ENCODE measurements around the gene PTCHD1.

PTCHD1 gene

DNA sequence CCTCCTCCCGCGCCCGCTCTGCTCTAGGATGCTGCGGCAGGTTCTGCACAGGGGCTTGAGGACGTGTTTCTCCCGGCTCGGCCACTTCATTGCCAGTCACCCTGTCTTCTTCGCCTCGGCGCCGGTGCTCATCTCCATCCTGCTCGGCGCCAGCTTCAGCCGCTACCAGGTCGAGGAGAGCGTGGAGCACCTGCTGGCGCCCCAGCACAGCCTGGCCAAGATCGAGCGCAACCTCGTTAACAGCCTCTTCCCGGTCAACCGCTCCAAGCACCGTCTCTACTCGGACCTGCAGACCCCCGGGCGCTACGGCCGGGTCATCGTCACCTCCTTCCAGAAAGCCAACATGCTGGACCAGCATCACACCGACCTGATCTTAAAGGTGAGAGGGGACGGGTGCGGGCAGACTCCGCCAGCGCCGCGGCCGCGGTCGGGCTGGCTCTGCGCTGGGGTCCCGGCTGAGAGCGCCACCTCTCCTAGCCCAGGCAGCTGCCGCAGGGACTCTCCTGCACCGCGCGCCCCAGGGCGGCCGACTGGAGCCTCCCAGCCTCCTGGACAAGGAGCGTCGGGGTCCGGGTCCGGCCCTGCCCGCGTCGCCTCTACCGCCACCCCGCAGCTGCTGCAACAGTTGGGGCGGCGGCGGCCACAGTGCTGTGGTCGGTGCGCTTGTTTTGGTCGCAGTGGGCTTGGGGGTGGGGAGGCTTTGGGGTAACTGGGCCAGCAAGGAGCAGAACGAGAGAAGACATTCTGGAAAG lies at the start of gene PTCHD1:
TSS of gene PTCHD1 (plus strand) at position 2 of the 752 bp plus-strand sequence. CDS start at position 29, 27 bp downstream.
- DNase-seq = no peak

DNA sequence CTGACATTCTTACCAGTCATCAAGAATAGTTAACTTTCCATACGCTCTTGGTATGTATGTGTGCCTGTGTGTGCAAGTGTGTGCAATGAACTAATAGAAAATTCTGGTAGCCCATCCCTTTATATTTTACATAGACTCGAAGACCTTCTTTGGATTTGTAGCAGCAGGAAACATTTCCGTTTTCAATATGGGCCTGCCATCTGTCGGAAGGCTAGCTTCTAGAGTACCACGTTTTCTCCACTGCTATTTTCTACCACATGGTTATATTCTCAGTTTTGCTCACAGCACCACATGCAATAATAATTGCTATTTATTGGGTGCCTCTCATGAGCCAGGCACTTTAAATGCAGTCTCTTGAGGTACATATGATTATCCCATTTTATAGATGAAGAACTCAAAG lies 47.9 kb upstream of the PTCHD1 start:
- DNase-seq = peak; percentile 15

GRCh38 chrX:23287191-23287725 lies 47.4 kb upstream of the PTCHD1 start:
- DNase-seq = no peak

DNA sequence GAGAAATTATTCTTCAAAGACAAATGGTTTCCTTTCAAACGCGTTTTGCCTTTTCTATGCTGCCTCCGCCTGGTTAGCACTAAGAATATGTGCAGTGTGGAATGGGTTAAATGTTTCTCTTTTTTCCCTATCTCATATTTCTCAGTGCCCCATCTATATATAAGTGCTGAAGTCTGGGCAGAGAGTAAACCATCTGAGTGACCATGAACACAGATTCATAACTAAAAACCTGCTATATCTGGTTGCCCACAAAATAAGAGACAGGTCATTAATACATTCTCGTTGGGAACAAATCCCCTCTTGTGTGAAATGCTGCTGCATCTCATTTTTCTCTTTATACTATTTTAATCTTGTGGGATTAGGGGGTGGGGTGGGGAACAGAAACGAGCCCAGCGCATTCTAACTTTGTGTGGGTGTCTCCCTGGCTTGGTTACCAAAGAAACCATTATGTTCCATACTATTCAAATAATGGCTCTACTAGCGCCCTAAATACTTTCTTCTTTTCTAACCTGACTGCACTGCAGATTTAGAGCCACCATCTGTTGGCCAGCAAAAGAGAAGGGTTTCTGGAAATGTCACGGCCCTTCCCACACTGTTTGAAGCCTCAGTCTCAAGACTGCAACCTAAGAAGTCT lies 42.2 kb upstream of the PTCHD1 start:
- peak; percentile 25 for DNase-seq

- DNase-seq = no peak
Observed at GRCh38 chrX:23292988-23293651, 41.5 kb upstream of the PTCHD1 start.

DNA sequence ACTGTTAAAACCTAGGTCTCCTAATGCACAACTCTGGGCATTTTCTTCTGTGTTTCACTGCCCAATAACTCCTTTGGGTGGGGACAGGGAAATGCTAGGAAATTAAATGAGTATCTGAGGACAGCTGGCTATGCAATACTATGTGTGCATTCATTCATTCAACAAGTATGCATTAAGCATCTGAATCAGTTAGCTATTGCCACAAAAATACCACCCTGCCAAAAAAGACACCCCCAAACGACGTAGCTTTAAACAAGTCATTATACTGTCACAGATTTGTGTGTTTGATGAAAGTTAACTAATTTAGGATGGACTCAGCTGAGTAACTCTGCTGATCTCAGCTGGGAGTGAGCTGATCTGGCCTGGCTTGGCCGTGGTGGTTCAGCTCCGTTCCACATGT lies 29.8 kb upstream of the PTCHD1 start:
- DNase-seq = no peak

DNA sequence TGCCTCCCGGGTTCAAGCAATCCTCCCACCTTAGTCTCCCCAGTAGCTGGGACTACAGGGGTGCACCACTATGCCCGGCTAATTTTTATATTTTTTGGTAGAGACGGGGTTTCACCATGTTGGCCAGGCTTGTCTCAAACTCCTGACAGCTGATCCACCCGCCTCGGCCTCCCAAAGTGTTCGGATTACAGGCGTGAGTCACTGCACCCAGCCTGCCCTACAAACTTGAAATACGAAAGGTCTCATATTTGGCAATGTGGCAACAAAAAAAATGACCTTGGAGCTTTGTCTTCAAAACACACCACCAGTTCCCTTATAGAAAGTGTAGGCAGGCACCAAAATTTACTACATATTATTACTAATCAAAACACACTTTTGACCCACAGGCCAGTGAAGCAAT lies 22.9 kb upstream of the PTCHD1 start:
- no peak for DNase-seq

- DNase-seq = no peak
Observed at GRCh38 chrX:23312136-23312535, 22.5 kb upstream of the PTCHD1 start.

DNA sequence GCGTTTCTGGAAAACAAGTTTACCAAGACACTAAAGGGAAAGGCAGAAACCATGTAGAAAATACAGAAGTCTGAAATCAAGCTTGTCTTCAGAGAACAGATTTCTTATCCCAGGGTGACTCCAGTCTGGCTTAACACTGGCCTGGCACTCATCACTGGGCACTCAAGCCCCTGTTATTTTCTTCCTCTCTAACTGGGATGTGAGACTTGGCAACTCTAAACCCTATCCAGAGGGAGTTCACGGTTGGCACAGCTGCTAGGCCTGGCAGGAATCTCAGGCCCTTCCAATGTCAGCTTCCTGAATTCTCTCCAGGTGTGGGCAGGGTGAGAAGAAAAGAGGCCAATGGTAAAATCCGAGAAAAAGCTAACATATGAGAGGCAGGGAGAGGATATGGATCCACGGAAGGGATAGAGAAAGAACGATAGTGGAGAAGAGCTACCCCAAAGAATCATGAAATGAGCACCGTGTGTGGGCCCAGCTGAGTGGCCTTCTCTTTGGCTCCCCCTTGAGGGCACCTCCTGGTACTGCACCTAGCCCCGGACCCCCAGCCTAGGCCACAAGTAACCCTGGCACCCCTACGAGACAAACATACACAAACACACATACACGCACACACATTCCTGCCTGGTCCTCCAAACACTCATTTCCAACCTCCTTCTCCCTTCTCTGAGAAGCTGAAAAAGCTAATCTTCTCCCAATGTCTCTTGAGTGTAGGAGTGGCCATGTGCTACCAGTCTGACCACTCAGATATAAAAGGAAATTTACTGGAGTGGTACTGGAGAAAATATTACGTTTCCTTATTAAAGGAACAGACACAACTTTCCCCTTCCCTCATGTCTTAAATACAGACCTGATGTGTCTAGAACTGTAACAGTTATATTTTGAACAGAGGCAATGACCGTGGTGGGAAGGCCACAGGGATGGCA lies 16.6 kb upstream of the PTCHD1 start:
- DNase-seq = no peak

GRCh38 chrX:23327104-23327503 lies 7.5 kb upstream of the PTCHD1 start:
- DNase-seq = no peak

DNA sequence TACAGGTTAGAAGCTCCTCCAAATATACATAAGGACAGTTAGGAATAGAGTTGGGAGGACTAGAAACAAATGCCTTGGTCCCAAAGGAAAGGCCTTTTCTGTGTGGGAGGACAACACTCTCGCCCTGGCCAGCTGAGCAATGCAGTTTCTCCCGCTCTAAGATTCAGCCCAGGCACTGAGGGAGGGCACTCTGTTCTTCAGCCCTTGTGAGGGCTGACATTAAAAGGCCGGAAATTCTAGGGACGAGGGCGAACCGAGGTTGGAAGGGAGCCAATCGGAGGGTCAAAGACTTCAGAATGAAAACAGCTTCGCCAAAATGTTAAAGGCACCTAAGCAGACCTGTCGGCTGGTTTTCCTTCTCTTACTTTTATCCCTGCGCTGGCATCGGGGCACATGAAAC lies 2.9 kb upstream of the PTCHD1 start:
- DNase-seq = no peak

GRCh38 chrX:23332101-23332887 lies 2.4 kb upstream of the PTCHD1 start:
- DNase-seq = no peak

GRCh38 chrX:23332888-23333821 lies 1.5 kb upstream of the PTCHD1 start:
- no peak for DNase-seq

DNA sequence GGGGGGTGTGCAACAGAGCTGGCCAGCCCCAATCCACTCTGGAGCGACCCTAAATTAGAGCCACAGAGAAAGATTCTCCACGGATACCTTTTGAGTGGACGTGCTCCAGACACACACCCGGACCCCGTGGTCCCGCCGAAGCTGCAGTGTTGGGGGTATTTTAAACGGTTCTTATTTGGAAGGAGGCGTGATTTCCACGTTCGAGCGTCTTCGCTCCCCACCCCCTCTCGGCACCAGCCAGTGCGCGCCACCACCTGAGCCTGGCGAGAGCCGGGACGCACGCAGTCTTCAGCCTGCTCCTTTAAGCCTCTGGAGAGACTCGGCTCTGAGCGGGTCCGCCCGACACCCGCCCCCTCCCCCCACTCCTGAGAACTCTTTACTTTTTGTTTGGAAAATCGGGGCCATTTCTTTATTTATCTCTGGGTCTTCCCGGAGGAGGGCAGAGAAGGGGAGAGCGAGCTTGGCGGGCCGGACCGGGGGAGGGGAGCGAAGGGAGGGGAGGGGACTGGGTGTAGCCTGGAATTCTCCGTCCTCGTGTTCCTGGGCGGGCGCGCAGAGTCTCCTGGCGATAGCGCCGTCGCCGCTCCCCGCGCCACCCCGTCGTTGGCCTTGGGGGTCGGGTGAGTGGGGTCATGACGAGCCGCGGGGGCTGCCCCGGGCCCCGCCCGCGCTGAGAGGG lies 668 bp upstream of the PTCHD1 start:
- no peak for DNase-seq

GRCh38 chrX:23334521-23334847 lies 165 bp upstream of the PTCHD1 start:
- no peak for DNase-seq

DNA sequence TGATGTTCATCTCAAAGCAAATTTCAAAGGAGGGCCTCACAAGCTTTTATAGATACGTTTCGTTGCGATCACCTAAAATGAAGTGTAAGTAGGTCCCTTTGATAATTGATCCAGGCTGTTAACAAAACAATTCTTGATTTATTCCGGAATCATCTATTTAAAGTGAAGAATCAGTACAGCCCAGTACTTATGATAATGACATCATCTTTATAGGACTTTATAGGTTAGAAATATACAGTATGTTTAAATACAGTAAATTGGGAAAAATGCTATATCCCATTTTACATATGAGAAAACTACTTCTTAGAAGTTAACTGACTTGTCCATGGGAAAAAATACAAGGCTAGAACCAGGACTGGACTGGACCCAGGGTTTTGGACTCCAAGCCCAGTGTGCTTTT lies 3.7 kb downstream of the PTCHD1 start:
- DNase-seq = no peak

- DNase-seq = no peak
Observed at GRCh38 chrX:23341452-23341851, 6.8 kb downstream of the PTCHD1 start.

DNA sequence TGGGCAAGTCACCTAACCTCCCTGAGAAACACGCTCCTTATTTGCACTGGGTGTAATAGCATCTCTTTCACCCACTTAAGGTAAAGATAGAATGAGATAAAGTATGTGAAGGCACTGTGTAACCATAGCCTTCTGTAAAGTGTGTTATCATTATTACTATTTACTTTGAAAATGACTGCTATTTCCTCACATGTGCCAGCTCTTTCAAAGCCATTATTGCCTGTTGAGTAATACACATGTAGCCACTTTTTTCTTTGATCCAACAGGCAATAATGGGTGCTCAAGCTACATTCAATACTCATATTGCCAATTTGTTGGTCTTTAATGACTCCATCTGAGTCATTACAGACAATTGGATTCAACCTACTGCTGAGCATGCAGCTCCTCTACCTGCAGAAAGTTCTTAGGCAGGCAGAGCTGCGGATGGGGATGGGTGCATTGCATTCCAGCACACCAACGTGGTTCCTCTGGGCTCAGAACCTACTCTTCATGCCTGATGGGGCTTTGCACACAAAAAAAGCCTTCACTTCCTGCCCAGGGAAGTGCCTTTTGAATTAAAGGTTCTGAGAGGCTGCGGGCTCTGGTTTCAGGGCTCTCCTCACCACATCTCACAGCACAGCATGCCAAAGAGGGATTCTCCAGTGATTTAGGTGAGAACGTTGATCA lies 9.7 kb downstream of the PTCHD1 start:
- DNase-seq = no peak

GRCh38 chrX:23344904-23345271 lies 10.2 kb downstream of the PTCHD1 start:
- no peak for DNase-seq

GRCh38 chrX:23356189-23356588 lies 21.5 kb downstream of the PTCHD1 start:
- no peak for DNase-seq
